T-helper 1 cell treated with Interleukin-12 subunit alpha and Interleukin-12 subunit beta and Interleukin-4 antibody, amounts not matched to agents 30 μg/mL and 1 μg/mL, for 36 hours (primary cell): Measurements from ENCODE around the gene TMPRSS5.
A peak's percentile ranks its signal among the peaks of the same experiment; 100 is the strongest.
"Not testable (repeated sequence)": the region's sequence is repeated elsewhere in the genome, so short reads cannot be mapped to it uniquely, and the experiment has no call there.

Experiments
- H3K27ac Mint-ChIP-seq: one replicate; pipeline ENCODE4 v1.8.0; 2021; ENCODE audit warnings: mild to moderate bottlenecking, mixed read lengths
- H3K27me3 Mint-ChIP-seq: one replicate; pipeline ENCODE4 v1.8.0; 2021; ENCODE audit warnings: low read depth, mixed read lengths
- H3K36me3 Mint-ChIP-seq: one replicate; pipeline ENCODE4 v1.8.0; 2021; ENCODE audit warnings: low read depth, mixed read lengths
- H3K4me1 Mint-ChIP-seq: one replicate; pipeline ENCODE4 v1.8.0; 2021; ENCODE audit warnings: low read depth, mixed read lengths
- H3K4me3 Mint-ChIP-seq: one replicate; pipeline ENCODE4 v1.8.0; 2021; ENCODE audit warnings: mild to moderate bottlenecking, moderate library complexity, mixed read lengths
- H3K9me3 Mint-ChIP-seq: one replicate; pipeline ENCODE4 v1.8.0; 2021; ENCODE audit warnings: mixed read lengths

Gene TMPRSS5

GRCh38 chr11:113685654-113686359 is 20.3 kb downstream of the TMPRSS5 start:
- Mint-ChIP-seq H3K9me3 (no peaks in the 10 kb centered on the region), H3K4me1 (peaks cover 11% of the 10 kb centered on the region), H3K27me3 (no peaks in the 10 kb centered on the region), H3K4me3 (no peak overlapping the region), H3K27ac (peak overlapping the region; percentile 29), H3K36me3 (no peaks in the 10 kb centered on the region)

GRCh38 chr11:113684496-113684895 is 21.6 kb downstream of the TMPRSS5 start:
- H3K27me3 Mint-ChIP-seq = no peaks in the 10 kb centered on the region
- H3K4me3 Mint-ChIP-seq = no peak overlapping the region
- H3K4me1 Mint-ChIP-seq = peaks cover 11% of the 10 kb centered on the region
- H3K27ac Mint-ChIP-seq = no peak overlapping the region
- H3K9me3 Mint-ChIP-seq = no peaks in the 10 kb centered on the region
- H3K36me3 Mint-ChIP-seq = no peaks in the 10 kb centered on the region

GRCh38 chr11:113683481-113684046 is 22.5 kb downstream of the TMPRSS5 start:
- Mint-ChIP-seq H3K4me1 (peaks cover 11% of the 10 kb centered on the region), H3K36me3 (no peaks in the 10 kb centered on the region), H3K4me3 (no peak overlapping the region), H3K27ac (no peak overlapping the region), H3K9me3 (no peaks in the 10 kb centered on the region), H3K27me3 (no peaks in the 10 kb centered on the region)

- H3K4me3 Mint-ChIP-seq = no peak overlapping the region
- no peak overlapping the region for H3K27ac Mint-ChIP-seq
- H3K4me1 Mint-ChIP-seq = peaks cover 9% of the 10 kb centered on the region
- H3K9me3 Mint-ChIP-seq = no peaks in the 10 kb centered on the region
- H3K36me3 Mint-ChIP-seq = no peaks in the 10 kb centered on the region
- no peaks in the 10 kb centered on the region for H3K27me3 Mint-ChIP-seq
Observed at GRCh38 chr11:113681711-113682413, 24.2 kb downstream of the TMPRSS5 start.

GRCh38 chr11:113681282-113681681 is 24.8 kb downstream of the TMPRSS5 start:
- H3K27ac Mint-ChIP-seq = no peak overlapping the region
- no peaks in the 10 kb centered on the region for H3K27me3 Mint-ChIP-seq
- no peaks in the 10 kb centered on the region for H3K9me3 Mint-ChIP-seq
- no peaks in the 10 kb centered on the region for H3K36me3 Mint-ChIP-seq
- no peak overlapping the region for H3K4me3 Mint-ChIP-seq
- peaks cover 9% of the 10 kb centered on the region for H3K4me1 Mint-ChIP-seq

- Mint-ChIP-seq H3K27me3 (no peaks in the 10 kb centered on the region), H3K9me3 (no peaks in the 10 kb centered on the region), H3K27ac (no peak overlapping the region), H3K4me3 (no peak overlapping the region), H3K4me1 (peaks cover 15% of the 10 kb centered on the region), H3K36me3 (no peaks in the 10 kb centered on the region)
Observed at GRCh38 chr11:113677685-113678084, 28.4 kb downstream of the TMPRSS5 start.

GRCh38 chr11:113675565-113675964 is 30.5 kb downstream of the TMPRSS5 start:
- Mint-ChIP-seq H3K36me3 (no peaks in the 10 kb centered on the region), H3K4me3 (no peak overlapping the region), H3K4me1 (peaks cover 15% of the 10 kb centered on the region), H3K27ac (no peak overlapping the region), H3K9me3 (no peaks in the 10 kb centered on the region), H3K27me3 (no peaks in the 10 kb centered on the region)

- Mint-ChIP-seq H3K27ac (no peak overlapping the region), H3K4me1 (peaks cover 15% of the 10 kb centered on the region), H3K27me3 (no peaks in the 10 kb centered on the region), H3K4me3 (no peak overlapping the region), H3K36me3 (no peaks in the 10 kb centered on the region), H3K9me3 (no peaks in the 10 kb centered on the region)
Observed at GRCh38 chr11:113675003-113675561, 31.0 kb downstream of the TMPRSS5 start.

- H3K27ac Mint-ChIP-seq = no peak overlapping the region
- H3K4me1 Mint-ChIP-seq = peaks cover 15% of the 10 kb centered on the region
- H3K9me3 Mint-ChIP-seq = no peaks in the 10 kb centered on the region
- no peak overlapping the region for H3K4me3 Mint-ChIP-seq
- no peaks in the 10 kb centered on the region for H3K27me3 Mint-ChIP-seq
- H3K36me3 Mint-ChIP-seq = no peaks in the 10 kb centered on the region
Observed at GRCh38 chr11:113674397-113674685, 31.8 kb downstream of the TMPRSS5 start.

GRCh38 chr11:113673550-113674396 is 32.3 kb downstream of the TMPRSS5 start:
- Mint-ChIP-seq H3K36me3 (peaks cover 2% of the 10 kb centered on the region), H3K27me3 (peaks cover 2% of the 10 kb centered on the region), H3K9me3 (no peaks in the 10 kb centered on the region), H3K4me3 (no peak overlapping the region), H3K27ac (no peak overlapping the region), H3K4me1 (peaks cover 15% of the 10 kb centered on the region)

- H3K4me1 Mint-ChIP-seq = peaks cover 15% of the 10 kb centered on the region
- H3K27ac Mint-ChIP-seq, H3K4me3 Mint-ChIP-seq, H3K9me3 Mint-ChIP-seq, H3K36me3 Mint-ChIP-seq, H3K27me3 Mint-ChIP-seq: not testable (repeated sequence)
Observed at GRCh38 chr11:113671914-113672313, 34.2 kb downstream of the TMPRSS5 start.

- Mint-ChIP-seq H3K4me1 (peaks cover 14% of the 10 kb centered on the region), H3K9me3 (peaks cover 16% of the 10 kb centered on the region)
Observed at GRCh38 chr11:113670831-113671215, 35.3 kb downstream of the TMPRSS5 start.

GRCh38 chr11:113670149-113670830 is 35.8 kb downstream of the TMPRSS5 start:
- Mint-ChIP-seq H3K27me3 (peaks cover 9% of the 10 kb centered on the region), H3K36me3 (peaks cover 2% of the 10 kb centered on the region), H3K9me3 (peaks cover 16% of the 10 kb centered on the region), H3K27ac (no peak overlapping the region), H3K4me1 (peaks cover 13% of the 10 kb centered on the region), H3K4me3 (no peak overlapping the region)

More at GRCh38 chr11:113670831-113671215, 35.3 kb downstream of the TMPRSS5 start:
- peaks cover 8% of the 10 kb centered on the region for H3K27me3 Mint-ChIP-seq
- peaks cover 2% of the 10 kb centered on the region for H3K36me3 Mint-ChIP-seq
- H3K27ac Mint-ChIP-seq = no peak overlapping the region
- H3K4me3 Mint-ChIP-seq = no peak overlapping the region

GRCh38 chr11:113668255-113668654 is 37.9 kb downstream of the TMPRSS5 start:
- Mint-ChIP-seq H3K9me3 (peaks cover 16% of the 10 kb centered on the region), H3K4me3 (no peak overlapping the region), H3K4me1 (no peaks in the 10 kb centered on the region), H3K27me3 (peaks cover 15% of the 10 kb centered on the region), H3K36me3 (peaks cover 2% of the 10 kb centered on the region), H3K27ac (no peak overlapping the region)
